Panc1 (cell line): ENCODE measurements around the gene DHX8. TPM values are rescaled to one million over a fixed set of nuclear protein-coding genes. Genes with fewer than 3 reads are reported as not detected.

Experiments
- ATAC-seq: fragments of 200-7000 bp; cut with Tn5 transposase; 2 replicates; pipeline ENCODE4 v1.9.1; 2020; ENCODE audit warnings: mild to moderate bottlenecking, moderate library complexity
- BruUV-seq: library from RNA; stranded (reverse); fragments of 400-500 nt; replicated peaks from 2 replicates; lab custom pipeline; 2021; lab: Mats Ljungman, UMichigan
- CTCF ChIA-PET: fragments of 300-600 bp; sonication (Branson Sonifier 250); formaldehyde crosslinking; loops from one replicate; lab custom pipeline; 2022; ENCODE audit warnings: antibody characterized with exemption; lab: Charles Lee
- POLR2A ChIA-PET: fragments of 300-600 bp; sonication (Branson Sonifier 250); formaldehyde crosslinking; loops from one replicate; lab custom pipeline; 2022; ENCODE audit warnings: antibody characterized with exemption; lab: Charles Lee
- DNase-seq: peaks from one replicate; pipeline ENCODE4 v3.0.0-alpha.2; 2010; ENCODE audit warnings: low read depth, low spot score
- H3K27ac ChIP-seq: 2 replicates; pipeline ENCODE4 v1.5.1; 2011; ENCODE audit warnings: mild to moderate bottlenecking, low read length, inconsistent platforms
- H3K27me3 ChIP-seq: fragments of 200-500 bp; sonication (Bioruptor generic); 2 replicates; pipeline ENCODE4 v1.6.0; 2014; ENCODE audit warnings: low read length, inconsistent platforms; ENCODE audit not compliant: control insufficient read depth, insufficient read depth
- H3K36me3 ChIP-seq: fragments of 200-500 bp; sonication (Bioruptor generic); 2 replicates; pipeline ENCODE4 v1.5.1; 2014; ENCODE audit warnings: inconsistent platforms, mild to moderate bottlenecking, low read length, moderate library complexity; ENCODE audit not compliant: control insufficient read depth, insufficient read depth
- H3K4me1 ChIP-seq: 2 replicates; pipeline ENCODE4 v1.5.1; 2011; ENCODE audit warnings: inconsistent platforms, mild to moderate bottlenecking, low read length, moderate library complexity; ENCODE audit not compliant: control insufficient read depth, insufficient read depth
- H3K4me3 ChIP-seq, 2 experiments: 2 replicates each; pipeline ENCODE4 v1.5.1; 2011 to 2012; ENCODE audit warnings: low read depth in 2 of 2, low read length in 2 of 2, mild to moderate bottlenecking in 2 of 2, inconsistent platforms in 1 of 2, moderate library complexity in 1 of 2
- H3K9me3 ChIP-seq: fragments of 200-500 bp; sonication (Bioruptor generic); 2 replicates; pipeline ENCODE4 v1.5.1; 2014; ENCODE audit warnings: low read depth, mild to moderate bottlenecking, inconsistent platforms, low read length, moderate library complexity; ENCODE audit not compliant: control insufficient read depth, insufficient read depth
- CTCF ChIP-seq: fragments of 450-650 bp; IDR thresholded peaks from 2 replicates; pipeline ENCODE4 v1.5.1; 2017; ENCODE audit warnings: mild to moderate bottlenecking
- POLR2AphosphoS5 ChIP-seq: IDR thresholded peaks from 2 replicates; pipeline ENCODE4 v1.6.1; 2012; ENCODE audit warnings: mild to moderate bottlenecking, low read depth, low read length, moderate library complexity
- REST ChIP-seq, 2 experiments: IDR thresholded peaks; 2 replicates each; pipeline ENCODE4 v1.6.1; 2011 to 2012; ENCODE audit warnings: low read depth in 2 of 2, control low read depth in 1 of 2, low read length in 1 of 2, mild to moderate bottlenecking in 1 of 2, moderate library complexity in 1 of 2; ENCODE audit not compliant: insufficient read depth in 1 of 2
- SIN3A ChIP-seq: IDR thresholded peaks from 2 replicates; pipeline ENCODE4 v1.6.1; 2012; ENCODE audit warnings: low read depth, mild to moderate bottlenecking, low read length, moderate library complexity, borderline replicate concordance; ENCODE audit not compliant: insufficient read depth
- TCF7L2 ChIP-seq: IDR thresholded peaks from 2 replicates; pipeline ENCODE4 v1.6.1; 2011; ENCODE audit warnings: mild to moderate bottlenecking, low read depth, low read length, inconsistent platforms
- in situ Hi-C: cut with HindIII; loops from 2 replicates; pipeline ENCODE4 v1.10.0; 2016; ENCODE audit warnings: low sequenced_read_pairs, low pct_unique_long_range_greater_than_20kb
- intact Hi-C: fragments of 100-400 bp; cut with micrococcal nuclease; formaldehyde crosslinking; loops from one replicate; pipeline ENCODE4 v1.10.0; 2022; ENCODE audit not compliant: unreplicated experiment
- total RNA-seq: library from RNA; stranded (reverse); gene quantifications from one replicate; pipeline ENCODE4 v1.2.1, GENCODE V29; 2021; ENCODE audit not compliant: unreplicated experiment

Gene DHX8
- total RNA-seq, 1 experiment from 2014 or later, result 45.6 TPM

GRCh38 chr17:43528319-43528987 lies 44.7 kb downstream of the DHX8 start:
- no peaks in the 10 kb centered on the region for H3K27me3 ChIP-seq
- no peak overlapping the region for H3K27ac ChIP-seq
- H3K4me3 ChIP-seq, result no peak overlapping the region
- H3K4me1 ChIP-seq, result no peaks in the 10 kb centered on the region; the same call in 1 of the 2 replicates
- ChIA-PET POLR2A (interaction anchor here (0.6 kb wide), 1 partner anchor 31 kb away, joined by 3 read pairs; no protein-coding TSS in a partner anchor), CTCF (no interaction called here)
- no TSS peak for BruUV-seq
- 0 out of 2 replicates have a peak, but pooled peaks have one; percentile 52 for ATAC-seq
- H3K9me3 ChIP-seq, result no peaks in the 10 kb centered on the region
- no peak for TF ChIP-seq SIN3A
- no peak for TF ChIP-seq TCF7L2
- no peaks in the 10 kb centered on the region for H3K36me3 ChIP-seq
- intact Hi-C loops, result no loop called here
- DNase-seq, result no peak
- in situ Hi-C loops, result no loop called here

GRCh38 chr17:43528988-43529814 lies 45.4 kb downstream of the DHX8 start:
- BruUV-seq, result no TSS peak
- Histone ChIP-seq H3K27me3 (no peaks in the 10 kb centered on the region), H3K36me3 (no peaks in the 10 kb centered on the region), H3K9me3 (no peaks in the 10 kb centered on the region), H3K27ac (no peak overlapping the region), H3K4me1 (no peaks in the 10 kb centered on the region; the same call in 1 of the 2 replicates), H3K4me3 (no peak overlapping the region)
- intact Hi-C loops (no loop called here), in situ Hi-C loops (no loop called here)
- no peak for TF ChIP-seq REST (IDR thresholded peaks at IDR 0.05; ENCODE audit: insufficient read depth in 1 of 2, low read depth in 2 of 2, low read length in 1 of 2)
- no peak for TF ChIP-seq CTCF
- no peak for TF ChIP-seq TCF7L2
- no peak for TF ChIP-seq SIN3A
- TF ChIP-seq POLR2AphosphoS5, result no peak
- POLR2A ChIA-PET, result no interaction called here
- DNase-seq, result no peak
- ATAC-seq, result no peak
- CTCF ChIA-PET, result no interaction called here
